Spleen (tissue), 7 donors: ENCODE measurements around the gene CTF1.

Experiments
- POLR2A ChIP-seq, 3 donors: fragments of 450-650 bp; IDR thresholded peaks; one replicate each; pipeline ENCODE4 v1.5.1; 2017; ENCODE audit warnings: antibody characterized with exemption in 3 of 3, mild to moderate bottlenecking in 1 of 3
- POLR2AphosphoS5 ChIP-seq, 3 donors: sonication (generic); formaldehyde crosslinking; IDR thresholded peaks; one replicate each; pipeline ENCODE4 v1.5.1; 2017; ENCODE audit warnings: antibody characterized with exemption in 3 of 3
- TF ChIP-seq, protein P1 (sequence below), 11 experiments: fragments of 200-600 bp in 7 of 11; fragments of 450-650 bp in 4 of 11; sonication (generic) in 4 of 11; IDR thresholded peaks in 8 of 11; conservative IDR thresholded peaks in 3 of 11; 1 replicate in 7 of 11; 2 replicates in 4 of 11; pipeline versions ENCODE4 v1.4.0 to v1.8.0; 2016 to 2021; ENCODE audit warnings: antibody characterized with exemption in 11 of 11, inconsistent platforms in 4 of 11, mild to moderate bottlenecking in 1 of 11
- donor health status: DM: no; HTN: no; CAD: no; lungs with moderate emphysema.
- donor health status: DM: no; HTN: no; CAD: no.
- donor health status: DM: no; HTN: no; CAD: no.

DNA sequence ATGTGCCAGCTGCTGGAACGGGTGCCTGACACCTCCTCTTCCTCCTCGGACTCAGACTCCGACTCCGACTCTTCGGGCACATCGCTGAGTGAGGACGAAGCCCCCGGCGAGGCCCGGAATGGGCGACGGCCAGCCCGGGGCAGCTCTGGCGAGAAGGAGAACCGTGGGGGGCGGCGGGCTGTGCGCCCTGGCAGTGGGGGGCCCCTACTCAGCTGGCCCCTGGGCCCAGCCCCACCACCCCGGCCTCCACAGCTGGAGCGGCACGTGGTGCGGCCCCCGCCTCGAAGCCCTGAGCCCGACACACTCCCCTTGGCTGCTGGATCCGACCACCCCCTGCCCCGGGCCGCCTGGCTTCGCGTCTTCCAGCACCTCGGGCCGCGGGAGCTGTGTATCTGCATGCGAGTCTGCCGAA lies 33.8 kb downstream of the CTF1 start:
- TF ChIP-seq, protein P1, sequence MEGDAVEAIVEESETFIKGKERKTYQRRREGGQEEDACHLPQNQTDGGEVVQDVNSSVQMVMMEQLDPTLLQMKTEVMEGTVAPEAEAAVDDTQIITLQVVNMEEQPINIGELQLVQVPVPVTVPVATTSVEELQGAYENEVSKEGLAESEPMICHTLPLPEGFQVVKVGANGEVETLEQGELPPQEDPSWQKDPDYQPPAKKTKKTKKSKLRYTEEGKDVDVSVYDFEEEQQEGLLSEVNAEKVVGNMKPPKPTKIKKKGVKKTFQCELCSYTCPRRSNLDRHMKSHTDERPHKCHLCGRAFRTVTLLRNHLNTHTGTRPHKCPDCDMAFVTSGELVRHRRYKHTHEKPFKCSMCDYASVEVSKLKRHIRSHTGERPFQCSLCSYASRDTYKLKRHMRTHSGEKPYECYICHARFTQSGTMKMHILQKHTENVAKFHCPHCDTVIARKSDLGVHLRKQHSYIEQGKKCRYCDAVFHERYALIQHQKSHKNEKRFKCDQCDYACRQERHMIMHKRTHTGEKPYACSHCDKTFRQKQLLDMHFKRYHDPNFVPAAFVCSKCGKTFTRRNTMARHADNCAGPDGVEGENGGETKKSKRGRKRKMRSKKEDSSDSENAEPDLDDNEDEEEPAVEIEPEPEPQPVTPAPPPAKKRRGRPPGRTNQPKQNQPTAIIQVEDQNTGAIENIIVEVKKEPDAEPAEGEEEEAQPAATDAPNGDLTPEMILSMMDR (IDR thresholded peaks at IDR 0.05 in 8 of 11, conservative IDR thresholded peaks at IDR 0.05 in 3 of 11): no peak
- no peak for TF ChIP-seq POLR2A (IDR thresholded peaks at IDR 0.05)
- TF ChIP-seq POLR2AphosphoS5 (IDR thresholded peaks at IDR 0.05): peak in 1 of 3 donors; percentile 48
